Measurements from ENCODE around the gene MYLK.
"Not testable (repeated sequence)": the region's sequence is repeated elsewhere in the genome, so short reads cannot be mapped to it uniquely, and the experiment has no call there.

The MYLK gene

GRCh38 chr3:123744064-123744463, 140.1 kb downstream of the MYLK start:
- no peak for DNase-seq

- no peak for DNase-seq
Observed at GRCh38 chr3:123743121-123743520, 141.0 kb downstream of the MYLK start.

- DNase-seq, result no peak
Observed at GRCh38 chr3:123741041-123741511, 143.1 kb downstream of the MYLK start.

GRCh38 chr3:123740391-123740822, 143.7 kb downstream of the MYLK start:
- DNase-seq, result no peak

GRCh38 chr3:123739754-123740153, 144.4 kb downstream of the MYLK start:
- DNase-seq, result no peak

GRCh38 chr3:123739106-123739505, 145.0 kb downstream of the MYLK start:
- DNase-seq, result no peak

GRCh38 chr3:123738522-123738921, 145.6 kb downstream of the MYLK start:
- DNase-seq, result not testable (repeated sequence)

- no peak for DNase-seq
Observed at GRCh38 chr3:123737168-123737567, 147.0 kb downstream of the MYLK start.

GRCh38 chr3:123735456-123735855, 148.7 kb downstream of the MYLK start:
- DNase-seq, result no peak

GRCh38 chr3:123734527-123734902, 149.6 kb downstream of the MYLK start:
- DNase-seq, result no peak

GRCh38 chr3:123733805-123734526, 150.2 kb downstream of the MYLK start:
- no peak for DNase-seq

GRCh38 chr3:123733341-123733740, 150.8 kb downstream of the MYLK start:
- DNase-seq, result no peak

- DNase-seq, result no peak
Observed at GRCh38 chr3:123732447-123732846, 151.7 kb downstream of the MYLK start.

- no peak for DNase-seq
Observed at GRCh38 chr3:123730829-123731228, 153.3 kb downstream of the MYLK start.

- DNase-seq, result no peak
Observed at GRCh38 chr3:123728991-123729390, 155.1 kb downstream of the MYLK start.

- no peak for DNase-seq
Observed at GRCh38 chr3:123728014-123728413, 156.1 kb downstream of the MYLK start.

- DNase-seq, result no peak
Observed at GRCh38 chr3:123725652-123726400, 158.3 kb downstream of the MYLK start.

GRCh38 chr3:123724306-123724705, 159.8 kb downstream of the MYLK start:
- DNase-seq, result no peak

GRCh38 chr3:123723522-123724168, 160.5 kb downstream of the MYLK start:
- peak; percentile 56 for DNase-seq

- DNase-seq, result no peak
Observed at GRCh38 chr3:123723070-123723469, 161.1 kb downstream of the MYLK start.

- no peak for DNase-seq
Observed at GRCh38 chr3:123722456-123722855, 161.7 kb downstream of the MYLK start.

GRCh38 chr3:123722021-123722420, 162.1 kb downstream of the MYLK start:
- peak; percentile 13 for DNase-seq

- DNase-seq, result not testable (repeated sequence)
Observed at GRCh38 chr3:123721095-123721689, 162.9 kb downstream of the MYLK start.

All from DMS79 treated with DMSO at 0.1 percent for 48 hours (cell line).